Stimulated activated CD4-positive, alpha-beta T cell treated with anti-CD3 and anti-CD28 coated beads, Interleukin-4, amount 100 ng/mL, for 48 hours (primary cell): ENCODE data around the gene FLOT1.
"Not testable (repeated sequence)": the region's sequence is repeated elsewhere in the genome, so short reads cannot be mapped to it uniquely, and the experiment has no call there.

Experiments
- DNase-seq, 2 donors: peaks; one replicate each; pipeline ENCODE4 v3.0.0-alpha.2; 2020; ENCODE audit warnings: low read depth in 2 of 2

The FLOT1 gene

DNA sequence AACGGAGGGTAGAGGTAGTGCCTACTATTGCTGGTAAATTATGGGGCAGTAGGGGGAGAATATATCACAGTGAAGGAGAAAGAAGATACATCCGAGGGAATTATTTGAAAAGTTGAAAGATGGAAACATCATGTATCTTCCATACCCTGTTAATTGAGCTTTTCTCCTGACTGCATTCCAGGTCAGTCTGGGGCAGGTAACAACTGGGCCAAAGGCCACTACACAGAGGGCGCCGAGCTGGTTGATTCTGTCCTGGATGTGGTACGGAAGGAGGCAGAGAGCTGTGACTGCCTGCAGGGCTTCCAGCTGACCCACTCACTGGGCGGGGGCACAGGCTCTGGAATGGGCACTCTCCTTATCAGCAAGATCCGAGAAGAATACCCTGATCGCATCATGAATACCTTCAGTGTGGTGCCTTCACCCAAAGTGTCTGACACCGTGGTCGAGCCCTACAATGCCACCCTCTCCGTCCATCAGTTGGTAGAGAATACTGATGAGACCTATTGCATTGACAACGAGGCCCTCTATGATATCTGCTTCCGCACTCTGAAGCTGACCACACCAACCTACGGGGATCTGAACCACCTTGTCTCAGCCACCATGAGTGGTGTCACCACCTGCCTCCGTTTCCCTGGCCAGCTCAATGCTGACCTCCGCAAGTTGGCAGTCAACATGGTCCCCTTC lies 19.2 kb downstream of the FLOT1 start:
- not testable (repeated sequence) for DNase-seq

DNA sequence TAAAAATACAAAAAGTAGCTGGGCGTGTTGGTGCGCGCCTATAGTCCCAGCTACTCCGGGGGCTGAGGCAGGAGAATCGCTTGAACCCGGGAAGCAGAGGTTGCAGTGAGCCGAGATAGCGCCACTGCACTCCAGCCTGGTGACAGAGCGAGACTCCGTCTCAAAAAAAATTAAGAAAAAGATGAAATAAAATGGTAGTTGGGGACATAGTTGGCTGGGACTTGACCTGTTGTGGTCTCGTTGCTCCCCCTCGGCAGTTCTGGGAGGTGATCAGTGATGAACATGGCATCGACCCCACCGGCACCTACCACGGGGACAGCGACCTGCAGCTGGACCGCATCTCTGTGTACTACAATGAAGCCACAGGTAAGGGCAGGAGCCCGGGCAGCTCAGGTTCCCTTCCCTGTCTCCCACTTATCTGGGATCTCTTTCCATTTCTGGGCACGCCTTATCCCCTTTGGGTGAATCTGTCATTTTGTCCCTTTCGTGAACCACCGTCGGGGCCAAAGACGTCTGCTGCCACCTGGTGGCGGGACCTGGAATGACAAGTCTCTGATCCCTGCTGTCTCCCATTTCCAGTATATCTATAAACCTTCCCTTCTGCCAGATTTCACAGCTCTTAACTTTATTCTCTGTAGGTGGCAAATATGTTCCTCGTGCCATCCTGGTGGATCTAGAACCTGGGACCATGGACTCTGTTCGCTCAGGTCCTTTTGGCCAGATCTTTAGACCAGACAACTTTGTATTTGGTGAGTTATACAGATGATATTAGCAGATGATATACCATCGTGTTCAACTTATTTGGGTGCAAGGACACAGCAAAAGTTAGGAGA lies 20.0 kb downstream of the FLOT1 start:
- DNase-seq: peak; percentile 76 to 85

GRCh38 chr6:30722025-30722279 lies 20.5 kb downstream of the FLOT1 start:
- not testable (repeated sequence) for DNase-seq

- peak; percentile 96 to 97 for DNase-seq
Measured at GRCh38 chr6:30721198-30722024, 21.1 kb downstream of the FLOT1 start.

GRCh38 chr6:30720738-30721197 lies 21.7 kb downstream of the FLOT1 start:
- DNase-seq: peak in 1 of 2 donors; percentile 56

DNA sequence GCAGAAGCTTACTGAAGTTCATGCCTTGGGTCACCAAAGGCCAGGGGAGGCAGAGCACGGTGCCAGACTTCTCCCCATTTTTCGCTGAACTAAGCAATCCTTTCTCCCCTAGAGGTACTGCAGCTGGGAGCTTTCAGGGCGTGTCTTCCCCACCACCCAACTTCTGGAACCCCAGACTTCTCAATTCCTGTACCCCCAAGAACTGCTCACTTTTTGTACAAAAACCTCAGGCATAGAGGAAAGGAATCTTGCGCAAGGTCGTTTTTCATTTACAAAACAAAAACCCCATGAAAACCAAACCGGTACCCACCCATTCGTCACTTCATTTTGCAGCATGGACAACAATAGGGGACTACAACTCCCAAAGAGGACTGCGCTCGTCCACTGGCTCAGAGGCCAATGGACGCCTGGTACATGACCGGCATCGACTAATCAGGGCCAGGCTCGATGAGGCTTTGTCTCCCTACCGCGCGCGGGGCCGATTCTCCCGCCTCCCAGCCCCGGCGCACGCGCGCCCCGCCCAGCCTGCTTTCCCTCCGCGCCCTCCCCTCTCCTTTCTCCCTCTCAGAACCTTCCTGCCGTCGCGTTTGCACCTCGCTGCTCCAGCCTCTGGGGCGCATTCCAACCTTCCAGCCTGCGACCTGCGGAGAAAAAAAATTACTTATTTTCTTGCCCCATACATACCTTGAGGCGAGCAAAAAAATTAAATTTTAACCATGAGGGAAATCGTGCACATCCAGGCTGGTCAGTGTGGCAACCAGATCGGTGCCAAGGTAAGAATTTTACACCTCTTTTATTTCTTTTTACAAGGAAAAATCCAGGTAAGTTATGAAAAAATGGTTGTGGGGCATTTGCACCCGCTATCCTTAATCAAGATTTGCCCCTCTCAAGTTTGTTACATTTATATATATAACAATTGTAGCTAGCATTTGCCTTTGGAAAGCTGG lies 22.4 kb downstream of the FLOT1 start, which contains the start of gene TUBB:
TSS of gene TUBB (plus strand) at position 562 of the 947 bp plus-strand sequence. CDS start at position 717, 155 bp downstream.
- peak; percentile 93 to 94 for DNase-seq

- DNase-seq: no peak
Measured at GRCh38 chr6:30719356-30719755, 23.1 kb downstream of the FLOT1 start.

- not testable (repeated sequence) for DNase-seq
Measured at GRCh38 chr6:30717845-30718720, 24.4 kb downstream of the FLOT1 start.

DNA sequence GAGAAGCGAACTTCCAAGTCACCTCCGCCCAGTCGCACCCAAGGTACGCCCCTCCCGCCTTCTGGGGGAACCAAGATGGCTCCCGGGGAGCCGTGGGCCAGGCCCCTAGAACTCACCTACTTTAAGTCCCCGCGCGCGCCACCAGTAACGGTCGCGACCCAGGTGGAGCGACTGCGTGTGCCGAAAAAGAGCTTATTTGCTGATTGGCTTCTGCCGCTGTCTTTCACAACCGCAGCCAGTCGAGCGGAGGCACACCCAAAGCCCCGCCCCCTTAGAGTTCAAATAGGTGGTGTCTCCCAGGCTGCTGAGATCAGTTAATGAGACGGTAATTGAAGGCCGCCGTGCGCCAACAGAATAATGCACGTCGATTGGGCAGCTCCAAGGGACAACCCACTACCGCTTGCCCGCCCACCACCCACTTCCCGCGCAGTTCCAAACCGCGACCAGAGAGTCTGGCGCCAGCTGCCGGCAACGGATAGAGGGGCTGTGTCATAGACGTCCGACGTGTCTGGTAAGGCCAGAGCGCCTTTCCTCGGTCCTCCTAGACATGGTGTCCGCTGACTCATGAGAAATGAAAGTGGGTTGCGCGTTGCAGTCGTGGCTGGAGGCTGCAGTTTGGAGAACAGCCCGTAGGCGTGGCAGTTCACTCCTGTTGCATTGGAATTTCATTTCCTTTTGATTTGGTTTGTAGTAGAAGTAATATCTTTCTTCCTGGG lies 25.2 kb downstream of the FLOT1 start, which contains the start of gene MDC1:
TSS of gene MDC1 (minus strand) at position 153 of the 716 bp plus-strand sequence. CDS start 2,106 bp downstream, outside the sequence.
- DNase-seq: peak; percentile 96 to 99

DNA sequence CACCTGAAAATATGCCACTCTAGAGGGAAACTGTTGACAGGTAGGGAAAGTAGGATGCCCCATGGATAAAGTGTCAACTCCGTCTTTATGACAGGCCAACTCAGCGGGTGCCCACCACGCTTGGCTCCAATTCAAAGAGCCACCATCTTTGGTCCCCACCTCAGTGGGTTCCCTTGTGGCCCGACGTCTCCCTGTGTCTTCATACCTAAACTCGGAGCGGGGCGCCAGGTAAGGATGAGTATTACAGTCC lies 25.7 kb downstream of the FLOT1 start:
- no peak for DNase-seq

GRCh38 chr6:30714263-30714662 lies 28.2 kb downstream of the FLOT1 start:
- no peak for DNase-seq

GRCh38 chr6:30712441-30712945 lies 30.0 kb downstream of the FLOT1 start:
- DNase-seq: no peak

- no peak for DNase-seq
Measured at GRCh38 chr6:30711758-30712380, 30.6 kb downstream of the FLOT1 start.

DNA sequence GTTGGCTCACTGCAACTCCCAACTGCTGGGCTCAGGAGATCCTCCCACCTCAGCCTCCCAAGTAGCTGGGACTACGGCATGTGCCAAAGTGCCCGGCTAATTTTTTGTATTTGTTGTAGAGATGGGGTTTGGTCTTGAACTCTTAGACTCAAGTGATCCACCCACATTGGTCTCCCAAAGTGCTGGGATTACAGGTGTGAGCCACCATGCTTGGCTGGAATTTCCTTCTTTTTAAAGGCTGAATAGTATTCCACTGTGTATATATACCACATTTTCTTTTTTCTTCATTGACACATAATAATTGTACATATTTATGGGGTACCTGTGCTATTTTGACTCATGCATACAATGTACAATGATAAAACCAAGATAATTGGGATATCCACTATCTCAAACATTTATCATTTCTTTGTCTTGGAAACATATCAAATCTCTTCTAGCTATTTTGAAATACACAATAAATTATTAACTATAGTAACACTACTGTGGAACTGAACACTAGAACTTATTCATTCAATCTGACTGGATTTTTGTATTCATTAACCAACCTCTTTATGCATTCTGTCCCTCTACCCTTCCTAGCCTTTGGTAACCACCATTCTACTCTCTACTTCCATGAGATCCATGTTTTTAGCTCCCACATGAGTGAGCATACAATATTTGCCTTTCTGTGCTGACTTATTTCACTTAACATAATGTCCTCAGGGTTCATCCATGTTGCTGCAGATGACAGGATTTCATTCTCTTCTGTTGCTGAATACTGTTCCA lies 33.2 kb downstream of the FLOT1 start:
- no peak for DNase-seq

GRCh38 chr6:30707281-30707850 lies 35.1 kb downstream of the FLOT1 start:
- no peak for DNase-seq

DNA sequence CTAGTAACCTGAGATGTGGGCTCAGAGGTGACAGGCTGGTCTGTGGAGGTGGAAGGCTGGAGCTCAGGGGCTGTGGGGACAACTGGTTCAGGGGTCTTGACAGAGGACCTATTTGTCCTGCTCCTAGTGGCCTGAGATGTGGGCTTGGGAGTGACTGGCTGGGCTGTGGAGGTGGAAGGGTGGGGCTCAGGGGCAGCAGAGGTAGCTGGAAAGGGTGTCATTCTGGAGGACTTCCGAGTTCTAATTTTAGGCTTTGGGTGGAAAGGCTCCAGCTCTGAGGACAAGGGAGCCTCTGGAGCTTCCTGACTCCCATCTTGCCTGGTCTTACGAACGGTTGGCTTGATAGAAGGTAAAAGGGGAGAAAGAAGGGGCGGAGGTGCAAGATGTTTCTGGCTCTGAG lies 36.9 kb downstream of the FLOT1 start:
- DNase-seq: no peak

DNA sequence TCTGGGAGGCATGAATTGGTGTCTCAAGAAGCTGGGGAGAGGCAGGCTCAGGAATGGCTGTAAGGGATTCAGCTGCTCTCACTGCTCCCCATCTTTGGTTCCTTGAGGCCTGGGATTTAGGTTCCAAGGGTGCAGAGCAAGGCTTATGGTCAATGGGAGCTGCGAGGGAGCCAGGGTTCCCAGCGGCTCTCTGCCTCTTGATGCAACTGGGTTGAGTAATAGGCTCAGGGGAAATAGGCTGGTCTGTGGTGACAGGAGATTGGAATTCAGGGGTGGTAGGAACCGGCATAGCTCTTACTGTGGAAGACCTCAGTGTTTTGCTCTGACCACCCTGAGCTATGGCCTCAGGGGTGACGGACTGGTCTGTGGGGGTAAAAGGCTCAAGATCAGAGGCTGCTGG lies 38.7 kb downstream of the FLOT1 start:
- no peak for DNase-seq

GRCh38 chr6:30703011-30703410 lies 39.5 kb downstream of the FLOT1 start:
- DNase-seq: no peak
